ENCODE results near the gene ARRDC4. TPM values are rescaled to one million over a fixed set of nuclear protein-coding genes. Genes with fewer than 3 reads are reported as not detected.

The ARRDC4 gene
- total and polyA plus RNA-seq, 2 of the 4 experiments (the other 2 are of a cell fraction) = 5.3 to 9.1 TPM

DNA sequence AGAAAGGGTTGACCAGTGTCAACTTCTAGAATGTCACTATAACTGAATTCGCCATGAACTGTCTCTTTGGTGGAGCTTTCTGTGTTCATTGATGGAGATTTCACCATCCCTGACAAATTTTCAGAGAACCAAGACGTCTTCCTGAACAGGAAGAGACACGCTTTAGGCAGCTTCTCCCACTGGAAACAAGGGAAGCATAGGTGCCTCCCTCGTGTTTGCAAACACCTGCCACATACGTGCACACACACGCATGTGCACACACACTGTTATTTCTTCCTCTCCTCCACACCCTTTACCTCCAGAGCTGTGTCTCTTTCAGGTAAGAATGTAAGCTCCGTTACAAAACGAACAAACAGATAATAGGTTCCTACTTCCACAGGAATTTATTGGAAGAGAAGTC, 15.6 kb downstream of the ARRDC4 start:
- H2AFZ ChIP-seq (replicated peaks; ENCODE audit: low read length, poor library complexity) = no peak overlapping the region
- peaks cover 4% of the 10 kb centered on the region for H3K36me3 ChIP-seq (ENCODE audit: control insufficient read depth, insufficient read depth, low read length)
- no peak overlapping the region for H2AK5ac ChIP-seq (ENCODE audit: low read depth, low read length)
- H3K9me1 ChIP-seq (ENCODE audit: insufficient read depth, low read length) = no peaks in the 10 kb centered on the region
- H2BK15ac ChIP-seq (ENCODE audit: low read depth, low read length) = no peak overlapping the region
- dilution Hi-C loops (cut with HindIII; ENCODE audit: low sequenced_read_pairs, unreplicated experiment) = no loop called here
- H3K56ac ChIP-seq (ENCODE audit: extremely low read depth, insufficient read depth, low read length) = no peak overlapping the region
- TF ChIP-seq RCOR1 (IDR thresholded peaks at IDR 0.05; ENCODE audit: insufficient replicate concordance, low read length) = no peak
- TF ChIP-seq, protein P1, sequence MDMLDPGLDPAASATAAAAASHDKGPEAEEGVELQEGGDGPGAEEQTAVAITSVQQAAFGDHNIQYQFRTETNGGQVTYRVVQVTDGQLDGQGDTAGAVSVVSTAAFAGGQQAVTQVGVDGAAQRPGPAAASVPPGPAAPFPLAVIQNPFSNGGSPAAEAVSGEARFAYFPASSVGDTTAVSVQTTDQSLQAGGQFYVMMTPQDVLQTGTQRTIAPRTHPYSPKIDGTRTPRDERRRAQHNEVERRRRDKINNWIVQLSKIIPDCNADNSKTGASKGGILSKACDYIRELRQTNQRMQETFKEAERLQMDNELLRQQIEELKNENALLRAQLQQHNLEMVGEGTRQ (IDR thresholded peaks at IDR 0.05; ENCODE audit: low read depth, low read length) = no peak
- TF ChIP-seq CEBPB (IDR thresholded peaks at IDR 0.05; ENCODE audit: low read depth, low read length) = no peak
- TF ChIP-seq RFX5 (IDR thresholded peaks at IDR 0.05; ENCODE audit: low read depth, low read length) = no peak
- no peak for TF ChIP-seq MAFK (IDR thresholded peaks at IDR 0.05; ENCODE audit: low read depth, low read length)
- no peak for TF ChIP-seq MXI1 (IDR thresholded peaks at IDR 0.05; ENCODE audit: borderline replicate concordance, low read depth, low read length)
- TF ChIP-seq ELK1 (IDR thresholded peaks at IDR 0.05; ENCODE audit: borderline replicate concordance, low read depth, low read length) = no peak
- TF ChIP-seq SMC3 (IDR thresholded peaks at IDR 0.05; ENCODE audit: low read depth, low read length) = no peak
- no peak for TF ChIP-seq CHD1 (IDR thresholded peaks at IDR 0.05; ENCODE audit: low read depth, low read length)
- no peaks in the 10 kb centered on the region for H3K4me1 ChIP-seq (ENCODE audit: control insufficient read depth, insufficient read depth, low read length)
- no peak overlapping the region for H3K14ac ChIP-seq (replicated peaks; ENCODE audit: low read depth, low read length)
- no peak overlapping the region for H2AK9ac ChIP-seq (replicated peaks; ENCODE audit: low read depth, low read length, poor library complexity)
- no peaks in the 10 kb centered on the region for H4K20me1 ChIP-seq (ENCODE audit: insufficient read depth, low read length)
- no peak overlapping the region for H3K18ac ChIP-seq (ENCODE audit: low read depth, low read length)
- intact Hi-C loops (cut with micrococcal nuclease) = no loop called here
- no peak overlapping the region for H2BK120ac ChIP-seq (ENCODE audit: low read depth, low read length)
- no peak overlapping the region for H3K4me2 ChIP-seq (ENCODE audit: low read depth, low read length)
- DNase-seq = no peak
- POLR2A ChIA-PET (ENCODE audit: unreplicated experiment) = no interaction called here
- no peak for ATAC-seq (ENCODE audit: low read depth)
- no peak overlapping the region for H2BK5ac ChIP-seq (ENCODE audit: low read depth, low read length, poor library complexity, severe bottlenecking)
- BruUV-seq (replicated peaks) = no TSS peak
- in situ Hi-C loops (cut with MboI; ENCODE audit: low sequenced_read_pairs) = no loop called here
- H3K9me3 ChIP-seq (ENCODE audit: control insufficient read depth, insufficient read depth, low read length) = no peaks in the 10 kb centered on the region
- no peaks in the 10 kb centered on the region for H3K27me3 ChIP-seq (ENCODE audit: control insufficient read depth, insufficient read depth, low read length)
- CTCF ChIA-PET = no interaction called here
- no peak overlapping the region for H2BK20ac ChIP-seq (ENCODE audit: low read depth, low read length)
- H3K79me1 ChIP-seq (ENCODE audit: low read depth in 1 of 2, low read length in 2 of 2) = peaks cover 0 to 4% of the 10 kb centered on the region in 2 experiments; a peak in 1 of 4 replicates
- H3K9ac ChIP-seq (ENCODE audit: low read depth, low read length) = no peak overlapping the region
- no peak overlapping the region for H3K4me3 ChIP-seq (ENCODE audit: insufficient read depth, low read depth, low read length)
- no peak overlapping the region for H4K5ac ChIP-seq (ENCODE audit: low read depth, low read length)
- no peak overlapping the region for H4K8ac ChIP-seq (ENCODE audit: low read depth in 2 of 2, low read length in 2 of 2)
- no peak overlapping the region for H3K4ac ChIP-seq (ENCODE audit: low read depth, low read length)
- no CpG with 5 or more reads among the region's 8 CpGs for WGBS, 2 experiments (ENCODE audit: extremely low coverage in 2 of 2, insufficient read length in 1 of 2)
- no peak overlapping the region for H4K91ac ChIP-seq (ENCODE audit: insufficient read depth, low read depth, low read length)
- no peak overlapping the region for H3K23ac ChIP-seq (ENCODE audit: low read depth, low read length)
- no peak overlapping the region for H3K27ac ChIP-seq (ENCODE audit: insufficient read depth, low read length)

Measured in IMR-90 (cell line).